Endodermal cell (in vitro differentiated cells): ENCODE measurements around the gene MIER2. TPM values are rescaled to one million over a fixed set of nuclear protein-coding genes. Genes with fewer than 3 reads are reported as not detected.
"Not testable (repeated sequence)": the region's sequence is repeated elsewhere in the genome, so short reads cannot be mapped to it uniquely, and the experiment has no call there.

ENCODE experiments used
- DNase-seq: peaks from one replicate; pipeline ENCODE4 v3.0.0-alpha.2; 2017
- H3K27ac ChIP-seq: 2 replicates; pipeline ENCODE4 v1.5.1; 2013; ENCODE audit warnings: mild to moderate bottlenecking, low read depth, low read length, moderate library complexity
- H3K27me3 ChIP-seq: 2 replicates; pipeline ENCODE4 v1.6.1; 2013; ENCODE audit warnings: mild to moderate bottlenecking, low read length, moderate library complexity; ENCODE audit not compliant: insufficient read depth, control insufficient read depth, poor library complexity, severe bottlenecking
- H3K36me3 ChIP-seq: 2 replicates; pipeline ENCODE4 v1.7.0; 2013; ENCODE audit warnings: mild to moderate bottlenecking, low read length, moderate library complexity; ENCODE audit not compliant: control insufficient read depth, insufficient read depth
- H3K4me1 ChIP-seq: one replicate; pipeline ENCODE4 v1.7.0; 2013; ENCODE audit warnings: low read length; ENCODE audit not compliant: control insufficient read depth, insufficient read depth
- H3K4me3 ChIP-seq: 2 replicates; pipeline ENCODE4 v1.5.1; 2013; ENCODE audit warnings: mild to moderate bottlenecking, low read length, moderate library complexity
- H3K9ac ChIP-seq: 2 replicates; pipeline ENCODE4 v1.6.1; 2013; ENCODE audit warnings: mild to moderate bottlenecking, low read length, moderate library complexity; ENCODE audit not compliant: poor library complexity, severe bottlenecking; ENCODE audit errors: extremely low read depth
- H3K9me3 ChIP-seq: 2 replicates; pipeline ENCODE4 v1.6.1; 2013; ENCODE audit warnings: mild to moderate bottlenecking, low read length, moderate library complexity; ENCODE audit not compliant: control insufficient read depth
- H3K27ac Mint-ChIP-seq: 2 replicates; pipeline ENCODE4 v1.8.0; 2020; ENCODE audit warnings: mixed read lengths
- H3K27me3 Mint-ChIP-seq: 2 replicates; pipeline ENCODE4 v1.8.0; 2021; ENCODE audit warnings: mild to moderate bottlenecking, mixed read lengths; ENCODE audit not compliant: insufficient read depth
- H3K36me3 Mint-ChIP-seq: 2 replicates; pipeline ENCODE4 v1.8.0; 2020; ENCODE audit warnings: low read depth, mixed read lengths
- H3K4me1 Mint-ChIP-seq: 2 replicates; pipeline ENCODE4 v1.8.0; 2020; ENCODE audit warnings: mixed read lengths
- H3K4me3 Mint-ChIP-seq: 2 replicates; pipeline ENCODE4 v1.8.0; 2020; ENCODE audit warnings: mild to moderate bottlenecking, moderate library complexity, mixed read lengths
- H3K9me3 Mint-ChIP-seq: 2 replicates; pipeline ENCODE4 v1.8.0; 2020; ENCODE audit warnings: mild to moderate bottlenecking, mixed read lengths
- WGBS, 2 experiments: methylation state at CpG; one replicate each; pipeline versions ENCODE4 v1.1.5 to v1.1.7; 2013; ENCODE audit warnings: missing lambda C conversion rate in 2 of 2, mixed read lengths in 1 of 2; ENCODE audit not compliant: insufficient coverage in 1 of 2, insufficient read length in 1 of 2; 5-methylcytosine and 5-hydroxymethylcytosine counted together
- total RNA-seq, 2 donors: library from RNA; stranded (reverse); fragmentation: NEBNext Ultra II Directional in 1 of 2; extraction: Animal tissue kit (Norgen Biotek cat#: 25700) in 1 of 2; gene quantifications; 2 replicates in 1 of 2; 3 replicates in 1 of 2; pipeline ENCODE4 v1.2.1, GENCODE V29; 2021
- TF ChIP-seq, protein P1 (sequence below): fragments of 200-600 bp; sonication (generic); conservative IDR thresholded peaks from 2 replicates; pipeline ENCODE4 v1.5.0; 2021; ENCODE audit warnings: antibody characterized with exemption, mild to moderate bottlenecking

MIER2 gene
- total RNA-seq, 2 donors from 2014 or later: 50.5 to 51.3 TPM

- Mint-ChIP-seq H3K27ac (peak overlapping the region; percentile 92), H3K27me3 (peaks cover 13% of the 10 kb centered on the region), H3K4me3 (peak overlapping the region; percentile 20), H3K36me3 (no peaks in the 10 kb centered on the region), H3K4me1 (peaks cover 34% of the 10 kb centered on the region), H3K9me3 (peaks cover 2% of the 10 kb centered on the region)
- Histone ChIP-seq H3K4me3 (no peak overlapping the region), H3K9me3 (no peaks in the 10 kb centered on the region), H3K27ac (peak overlapping the region; percentile 64), H3K4me1 (peaks cover 6% of the 10 kb centered on the region), H3K9ac (no peak overlapping the region), H3K27me3 (no peaks in the 10 kb centered on the region), H3K36me3 (no peaks in the 10 kb centered on the region)
- WGBS, 2 experiments: 49 to 50% methylated on average over 35 to 44 of the region's 44 CpGs
- peak; percentile 93 for DNase-seq
- TF ChIP-seq, protein P1, sequence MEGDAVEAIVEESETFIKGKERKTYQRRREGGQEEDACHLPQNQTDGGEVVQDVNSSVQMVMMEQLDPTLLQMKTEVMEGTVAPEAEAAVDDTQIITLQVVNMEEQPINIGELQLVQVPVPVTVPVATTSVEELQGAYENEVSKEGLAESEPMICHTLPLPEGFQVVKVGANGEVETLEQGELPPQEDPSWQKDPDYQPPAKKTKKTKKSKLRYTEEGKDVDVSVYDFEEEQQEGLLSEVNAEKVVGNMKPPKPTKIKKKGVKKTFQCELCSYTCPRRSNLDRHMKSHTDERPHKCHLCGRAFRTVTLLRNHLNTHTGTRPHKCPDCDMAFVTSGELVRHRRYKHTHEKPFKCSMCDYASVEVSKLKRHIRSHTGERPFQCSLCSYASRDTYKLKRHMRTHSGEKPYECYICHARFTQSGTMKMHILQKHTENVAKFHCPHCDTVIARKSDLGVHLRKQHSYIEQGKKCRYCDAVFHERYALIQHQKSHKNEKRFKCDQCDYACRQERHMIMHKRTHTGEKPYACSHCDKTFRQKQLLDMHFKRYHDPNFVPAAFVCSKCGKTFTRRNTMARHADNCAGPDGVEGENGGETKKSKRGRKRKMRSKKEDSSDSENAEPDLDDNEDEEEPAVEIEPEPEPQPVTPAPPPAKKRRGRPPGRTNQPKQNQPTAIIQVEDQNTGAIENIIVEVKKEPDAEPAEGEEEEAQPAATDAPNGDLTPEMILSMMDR: peak; percentile 90
Observed at GRCh38 chr19:383922-384798, 39.6 kb upstream of the MIER2 start.

- TF ChIP-seq, protein P1: no peak
- Mint-ChIP-seq H3K27me3 (peaks cover 14% of the 10 kb centered on the region), H3K4me1 (peaks cover 29% of the 10 kb centered on the region), H3K27ac (no peak overlapping the region), H3K9me3 (peaks cover 2% of the 10 kb centered on the region), H3K4me3 (no peak overlapping the region), H3K36me3 (no peaks in the 10 kb centered on the region)
- Histone ChIP-seq H3K9me3 (no peaks in the 10 kb centered on the region), H3K4me1 (peaks cover 6% of the 10 kb centered on the region), H3K9ac (no peak overlapping the region), H3K27me3 (no peaks in the 10 kb centered on the region), H3K27ac (no peak overlapping the region), H3K4me3 (no peak overlapping the region), H3K36me3 (no peaks in the 10 kb centered on the region)
- 92 to 95% methylated on average over 14 to 19 of the region's 19 CpGs for WGBS, 2 experiments
- no peak for DNase-seq
Observed at GRCh38 chr19:383040-383439, 38.4 kb upstream of the MIER2 start.

- Mint-ChIP-seq H3K27me3 (peaks cover 18% of the 10 kb centered on the region), H3K4me1 (peaks cover 28% of the 10 kb centered on the region)
- not testable (repeated sequence) for H3K4me3 ChIP-seq, H3K36me3 ChIP-seq, H3K4me3 Mint-ChIP-seq, H3K36me3 Mint-ChIP-seq, H3K9me3 Mint-ChIP-seq, H3K4me1 ChIP-seq, H3K9ac ChIP-seq, DNase-seq, H3K9me3 ChIP-seq, H3K27ac ChIP-seq, H3K27ac Mint-ChIP-seq, H3K27me3 ChIP-seq
- WGBS, 2 experiments: 89 to 93% methylated on average over 7 of the region's 9 CpGs
Observed at GRCh38 chr19:382578-382977, 38.0 kb upstream of the MIER2 start.

DNA sequence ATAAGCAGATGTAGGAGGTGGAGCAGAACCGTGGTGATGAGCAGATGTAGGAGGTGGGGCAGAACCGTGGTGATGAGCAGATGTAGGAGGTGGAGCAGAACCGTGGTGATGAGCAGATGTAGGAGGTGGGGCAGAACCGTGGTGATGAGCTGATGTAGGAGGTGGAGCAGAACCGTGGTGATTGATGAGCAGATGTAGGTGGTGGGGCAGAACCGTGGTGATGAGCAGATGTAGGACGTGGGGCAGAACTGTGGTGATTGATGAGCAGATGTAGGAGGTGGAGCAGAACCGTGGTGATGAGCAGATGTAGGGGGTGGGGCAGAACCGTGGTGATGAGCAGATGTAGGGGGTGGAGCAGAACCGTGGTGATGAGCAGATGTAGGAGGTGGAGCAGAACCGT is 37.3 kb upstream of the MIER2 start:
- Mint-ChIP-seq H3K27me3 (peaks cover 18% of the 10 kb centered on the region), H3K4me1 (peaks cover 25% of the 10 kb centered on the region)
- H3K27ac Mint-ChIP-seq, H3K27me3 ChIP-seq, H3K9ac ChIP-seq, H3K9me3 Mint-ChIP-seq, H3K27ac ChIP-seq, H3K4me1 ChIP-seq, H3K9me3 ChIP-seq, H3K4me3 Mint-ChIP-seq, H3K4me3 ChIP-seq, H3K36me3 Mint-ChIP-seq, H3K36me3 ChIP-seq, DNase-seq: not testable (repeated sequence)
- 79 to 89% methylated on average over 4 to 9 of the region's 11 CpGs for WGBS, 2 experiments

GRCh38 chr19:380618-381219 is 36.1 kb upstream of the MIER2 start:
- H3K36me3 Mint-ChIP-seq, H3K27ac Mint-ChIP-seq, H3K4me1 ChIP-seq, H3K9me3 ChIP-seq, H3K9ac ChIP-seq, H3K9me3 Mint-ChIP-seq, H3K36me3 ChIP-seq, DNase-seq, H3K27me3 ChIP-seq, H3K27ac ChIP-seq, H3K4me3 Mint-ChIP-seq, H3K4me3 ChIP-seq: not testable (repeated sequence)
- H3K27me3 Mint-ChIP-seq: peaks cover 20% of the 10 kb centered on the region
- WGBS, 2 experiments: 88 to 98% methylated on average over 5 to 9 of the region's 17 CpGs
- H3K4me1 Mint-ChIP-seq: peaks cover 16% of the 10 kb centered on the region
